Heart left ventricle (tissue), 16 donors: ENCODE data around the gene WRAP53. TPM values are rescaled to one million over a fixed set of nuclear protein-coding genes. Genes with fewer than 3 reads are reported as not detected.

Experiments
- ATAC-seq, 4 donors: fragments of 200-7000 bp; cut with Tn5 transposase; one replicate each; pipeline ENCODE4 v1.9.1; 2020 to 2022; ENCODE audit warnings: moderate library complexity in 4 of 4, mild to moderate bottlenecking in 3 of 4, moderate number of reproducible peaks in 1 of 4
- DNase-seq, 5 donors: peaks; one replicate each; pipeline ENCODE4 v3.0.0-alpha.2; 2020
- H3K27ac ChIP-seq, 12 donors: fragments of 200-600 bp; sonication (generic) in 4 of 12; one replicate each; pipeline versions ENCODE4 v1.5.0 to v1.8.0; 2016 to 2022; ENCODE audit warnings: mild to moderate bottlenecking in 2 of 12
- H3K27me3 ChIP-seq, 9 donors: fragments of 200-600 bp; sonication (generic) in 2 of 9; one replicate each; pipeline versions ENCODE4 v1.5.1 to v1.8.0; 2016 to 2022; ENCODE audit warnings: mild to moderate bottlenecking in 3 of 9
- H3K36me3 ChIP-seq, 9 donors: fragments of 200-600 bp; sonication (generic) in 2 of 9; one replicate each; pipeline versions ENCODE4 v1.5.0 to v1.8.0; 2018 to 2022; ENCODE audit warnings: mild to moderate bottlenecking in 2 of 9
- H3K4me1 ChIP-seq, 12 donors: fragments of 200-600 bp; sonication (generic) in 4 of 12; one replicate each; pipeline versions ENCODE4 v1.5.0 to v1.8.0; 2016 to 2022; ENCODE audit warnings: mild to moderate bottlenecking in 3 of 12
- H3K4me3 ChIP-seq, 12 donors: fragments of 200-600 bp; sonication (generic) in 4 of 12; one replicate each; pipeline versions ENCODE4 v1.5.0 to v1.8.0; 2017 to 2022; ENCODE audit warnings: mild to moderate bottlenecking in 9 of 12, moderate library complexity in 4 of 12
- H3K9me3 ChIP-seq, 12 donors: fragments of 200-600 bp; sonication (generic) in 4 of 12; one replicate each; pipeline versions ENCODE4 v1.5.0 to v1.8.0; 2016 to 2022; ENCODE audit warnings: mild to moderate bottlenecking in 1 of 12
- POLR2A ChIP-seq, 2 donors: fragments of 450-650 bp; IDR thresholded peaks; one replicate each; pipeline ENCODE4 v1.6.1; 2017; ENCODE audit warnings: antibody characterized with exemption in 2 of 2, mild to moderate bottlenecking in 2 of 2, moderate library complexity in 2 of 2
- WGBS, 4 donors: extraction: QIAGEN DNeasy Blood & Tissue Kit in 2 of 4; methylation state at CpG; one replicate each; pipeline versions ENCODE4 v1.1.5 to v1.1.7; 2013 to 2018; 5-methylcytosine and 5-hydroxymethylcytosine counted together
- intact Hi-C, 10 donors: fragments of 100-400 bp; cut with DNase I; formaldehyde crosslinking; loops; one replicate each; pipeline versions ENCODE4 v1.11.1 to v1.14.2; 2022
- polyA plus RNA-seq, 2 donors: library from polyadenylated mRNA; stranded (reverse); fragments of 200-250 nt; gene quantifications; one replicate each; pipeline ENCODE4 v1.2.3, GENCODE V29; 2013
- total RNA-seq, 9 donors: library from RNA; depleted of rRNA in 2 of 9; stranded (reverse); fragments of >200 nt in 2 of 9; fragmentation: NEBNext Ultra II Directional in 3 of 9; extraction: Animal tissue kit (Norgen Biotek cat#: 25700) in 3 of 9; gene quantifications; one replicate each; pipeline versions ENCODE4 v1.1.0 to v1.2.4, GENCODE V29; 2016 to 2023
- TF ChIP-seq, protein P1 (sequence below), 12 donors: fragments of 200-600 bp; sonication (generic) in 4 of 12; IDR thresholded peaks; one replicate each; pipeline versions ENCODE4 v1.5.0 to v1.8.0; 2018 to 2022; ENCODE audit warnings: antibody characterized with exemption in 12 of 12, mild to moderate bottlenecking in 5 of 12
- donor health status: ischemic (EF 13 %, LVEDD 7.1; RV severe dilation, severe dysfunction).
- donor health status: healthy with polysubstance abuse.
- donor health status: DM: no; HTN: yes; CAD: no.
- donor health status: DM: no; HTN: no; CAD: no.
- donor health status: ischemic (EF 25% LVEDD 6.9; RV normal size, moderate dysfunction).
- donor health status: ischemic (EF 25% LVEDD 5.7; RV mildly dilated, moderate dysfunction).
- donor health status: healthy.
- donor health status: DM: yes; HTN: yes; CAD: no.
- donor health status: ischemic (EF 35%, LVEDD 5.7; RV mildly dilated, moderate dysfunction).
- donor health status: nonischemic (EF 11% LVEDD 7.7; RV severe dilation, severe dysfunction).
- donor health status: DM: yes; HTN: yes; CAD: no.
- donor health status: PGD.
- donor health status: ischemic (EF 29% LVEDD 5.4; RV normal size, mild dysfunction).
- donor health status: nonischemic (EF 23%, LVEDD 6.1; RV moderate dilation, normal function).

The WRAP53 gene
- total and polyA plus RNA-seq, 11 donors, result 3.7 to 12.0 (median 5.0) TPM

DNA sequence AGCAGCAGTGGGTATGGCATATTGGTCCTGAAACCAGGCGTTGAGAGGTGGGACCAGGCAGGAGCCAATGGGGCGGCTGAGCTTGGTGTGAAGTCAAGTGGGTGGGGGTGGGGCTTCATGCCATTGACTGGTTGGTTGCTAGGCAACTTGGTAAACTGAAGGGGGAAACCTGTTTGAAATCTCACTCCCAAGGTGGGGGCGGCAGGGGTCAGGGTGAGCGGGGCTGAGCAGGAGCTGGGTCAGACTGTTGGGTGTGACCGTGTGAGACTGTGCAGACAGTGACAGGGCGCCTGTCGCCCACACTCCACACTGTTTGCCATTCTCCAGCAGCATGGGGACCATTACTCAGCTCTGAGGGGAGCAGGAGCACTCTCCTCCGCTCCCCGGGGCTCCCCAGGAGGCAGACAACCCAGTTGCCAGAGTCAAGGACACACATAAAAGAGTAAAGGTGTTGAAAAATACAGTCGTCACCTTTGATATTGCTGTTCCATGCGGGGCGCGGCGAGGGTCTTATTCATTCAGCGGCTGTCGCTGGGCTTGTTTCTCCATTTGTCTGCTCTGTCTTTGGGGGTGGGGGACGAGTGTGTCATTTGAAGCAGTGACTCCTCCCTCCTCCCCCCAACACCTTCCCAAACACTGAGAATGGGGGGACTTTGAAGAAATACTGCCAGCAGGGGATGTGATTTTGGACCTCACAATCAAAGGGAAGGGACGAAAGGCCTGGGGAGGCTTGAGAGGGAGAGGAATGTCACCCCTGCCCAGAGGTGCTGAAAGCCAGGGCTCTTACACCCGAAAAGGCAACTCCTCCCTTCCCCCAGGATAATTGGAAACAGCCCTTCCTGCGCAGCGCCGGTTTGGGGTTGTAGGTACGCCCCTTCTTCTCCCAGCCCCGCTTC lies 15.6 kb downstream of the WRAP53 start:
- peak overlapping the region in 3 of 12 donors; percentile 14 to 28 (median 15) for H3K4me3 ChIP-seq
- peaks cover 0 to 21% (median 13%) of the 10 kb centered on the region in 9 donors for H3K36me3 ChIP-seq
- peaks cover 5 to 29% (median 15%) of the 10 kb centered on the region in 12 donors for H3K4me1 ChIP-seq
- no peaks in the 10 kb centered on the region for H3K9me3 ChIP-seq
- peaks cover 13 to 40% (median 25%) of the 10 kb centered on the region in 9 donors for H3K27me3 ChIP-seq
- WGBS, 4 donors, result 25 to 38% (median 29%) methylated on average over 21 to 24 of the region's 24 CpGs
- intact Hi-C loops, result no loop called here
- TF ChIP-seq, protein P1, sequence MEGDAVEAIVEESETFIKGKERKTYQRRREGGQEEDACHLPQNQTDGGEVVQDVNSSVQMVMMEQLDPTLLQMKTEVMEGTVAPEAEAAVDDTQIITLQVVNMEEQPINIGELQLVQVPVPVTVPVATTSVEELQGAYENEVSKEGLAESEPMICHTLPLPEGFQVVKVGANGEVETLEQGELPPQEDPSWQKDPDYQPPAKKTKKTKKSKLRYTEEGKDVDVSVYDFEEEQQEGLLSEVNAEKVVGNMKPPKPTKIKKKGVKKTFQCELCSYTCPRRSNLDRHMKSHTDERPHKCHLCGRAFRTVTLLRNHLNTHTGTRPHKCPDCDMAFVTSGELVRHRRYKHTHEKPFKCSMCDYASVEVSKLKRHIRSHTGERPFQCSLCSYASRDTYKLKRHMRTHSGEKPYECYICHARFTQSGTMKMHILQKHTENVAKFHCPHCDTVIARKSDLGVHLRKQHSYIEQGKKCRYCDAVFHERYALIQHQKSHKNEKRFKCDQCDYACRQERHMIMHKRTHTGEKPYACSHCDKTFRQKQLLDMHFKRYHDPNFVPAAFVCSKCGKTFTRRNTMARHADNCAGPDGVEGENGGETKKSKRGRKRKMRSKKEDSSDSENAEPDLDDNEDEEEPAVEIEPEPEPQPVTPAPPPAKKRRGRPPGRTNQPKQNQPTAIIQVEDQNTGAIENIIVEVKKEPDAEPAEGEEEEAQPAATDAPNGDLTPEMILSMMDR (IDR thresholded peaks at IDR 0.05), result no peak
- no peak for TF ChIP-seq POLR2A (IDR thresholded peaks at IDR 0.05)
- peak in 3 of 4 donors; percentile 62 to 79 (median 79) for ATAC-seq
- H3K27ac ChIP-seq, result no peak overlapping the region
- peak in 3 of 5 donors; percentile 30 to 51 (median 34) for DNase-seq

DNA sequence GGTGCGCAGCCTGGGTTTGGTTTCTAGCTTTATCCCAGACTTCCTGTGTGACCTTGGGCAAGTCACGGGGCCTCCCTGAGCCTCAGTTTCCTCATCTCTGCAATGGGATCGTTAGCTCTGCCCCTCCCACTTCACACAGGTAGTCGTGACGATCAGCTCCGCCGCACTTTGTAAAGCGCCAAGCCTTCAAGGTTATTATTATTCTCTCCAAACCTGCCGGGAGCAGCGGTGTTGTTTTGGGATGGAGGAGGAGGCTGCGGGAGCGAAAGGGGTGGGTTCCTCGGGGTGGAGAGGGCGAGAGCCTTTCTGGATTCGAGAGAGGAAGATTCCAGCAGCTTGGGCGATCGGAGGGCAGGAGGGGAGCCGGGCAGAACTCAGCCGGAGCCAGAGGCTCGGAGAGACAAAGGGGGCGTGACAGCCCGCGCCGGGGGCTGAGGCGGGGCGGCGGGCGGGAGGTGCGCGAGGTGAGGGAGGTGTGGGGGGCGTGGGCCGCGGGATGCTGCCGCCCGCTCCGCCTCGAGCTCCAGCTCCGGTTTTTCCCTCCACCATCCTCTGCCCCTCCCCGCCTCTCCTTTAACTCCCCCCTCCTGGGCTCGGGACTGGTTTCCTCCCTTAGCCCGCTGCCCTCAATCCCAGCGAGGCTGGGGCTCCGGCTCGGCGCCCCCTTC lies 16.5 kb downstream of the WRAP53 start, which contains the start of gene EFNB3:
TSS of gene EFNB3 (plus strand) at position 602 of the 668 bp plus-strand sequence. CDS start 397 bp downstream, outside the sequence.
- H3K4me1 ChIP-seq, result peaks cover 5 to 29% (median 15%) of the 10 kb centered on the region in 12 donors
- WGBS, 4 donors, result 1 to 4% (median 2%) methylated on average over 24 to 45 of the region's 45 CpGs
- peak in 1 of 4 donors; percentile 7 for ATAC-seq
- intact Hi-C loops, result no loop called here
- TF ChIP-seq POLR2A (IDR thresholded peaks at IDR 0.05), result no peak
- TF ChIP-seq, protein P1 (IDR thresholded peaks at IDR 0.05), result no peak
- peak in 1 of 5 donors; percentile 10 for DNase-seq
- H3K4me3 ChIP-seq, result peak within 1 kb of the TSS; percentile 7 to 54 (median 46)
- peaks cover 0 to 21% (median 13%) of the 10 kb centered on the region in 9 donors for H3K36me3 ChIP-seq
- H3K27ac ChIP-seq, result no peak within 1 kb of the TSS
- no peaks in the 10 kb centered on the region for H3K9me3 ChIP-seq
- H3K27me3 ChIP-seq, result peaks cover 13 to 41% (median 25%) of the 10 kb centered on the region in 9 donors

DNA sequence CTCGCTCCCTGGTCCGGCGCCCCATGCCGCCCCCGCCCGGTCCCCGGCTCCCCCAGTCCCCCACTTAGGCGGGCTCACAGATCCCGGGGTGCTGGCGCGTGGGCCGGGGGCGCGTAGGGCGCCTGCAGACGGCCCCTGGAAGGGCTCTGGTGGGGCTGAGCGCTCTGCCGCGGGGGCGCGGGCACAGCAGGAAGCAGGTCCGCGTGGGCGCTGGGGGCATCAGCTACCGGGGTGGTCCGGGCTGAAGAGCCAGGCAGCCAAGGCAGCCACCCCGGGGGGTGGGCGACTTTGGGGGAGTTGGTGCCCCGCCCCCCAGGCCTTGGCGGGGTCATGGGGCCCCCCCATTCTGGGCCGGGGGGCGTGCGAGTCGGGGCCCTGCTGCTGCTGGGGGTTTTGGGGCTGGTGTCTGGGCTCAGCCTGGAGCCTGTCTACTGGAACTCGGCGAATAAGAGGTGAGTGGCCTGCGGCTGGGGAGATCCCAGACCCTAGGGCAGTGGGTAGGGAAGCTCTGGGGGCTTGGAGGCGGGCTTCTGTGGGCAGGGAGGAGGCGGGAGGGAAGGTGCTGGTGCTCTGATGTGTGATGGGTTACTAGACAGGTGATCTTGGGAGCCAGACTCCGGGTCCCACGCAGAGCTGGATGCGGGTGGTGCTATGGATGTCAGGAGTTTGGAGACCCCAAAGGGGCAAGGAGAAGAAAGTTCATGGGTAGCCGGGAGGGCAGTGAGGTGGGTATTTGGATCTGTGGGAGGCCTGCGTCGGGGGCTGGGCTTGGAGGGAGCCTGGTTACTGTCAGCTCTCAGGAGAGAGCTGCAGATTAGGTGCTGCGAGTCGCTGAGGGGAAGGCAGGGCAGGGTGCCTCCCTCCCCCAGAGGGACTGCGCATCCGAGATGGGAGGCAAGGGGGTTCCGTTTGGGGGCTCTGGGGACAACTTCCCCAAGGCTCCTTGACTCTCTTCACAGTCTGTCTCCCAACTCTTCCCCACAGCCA lies 17.3 kb downstream of the WRAP53 start:
- 3 to 10% (median 6%) methylated on average over 22 to 50 of the region's 50 CpGs for WGBS, 4 donors
- peak overlapping the region; percentile 7 to 54 (median 46) for H3K4me3 ChIP-seq
- ATAC-seq (peak in 2 of 4 donors; percentile 8 to 31), DNase-seq (peak in 1 of 5 donors; percentile 21)
- no peak overlapping the region for H3K27ac ChIP-seq
- TF ChIP-seq POLR2A (IDR thresholded peaks at IDR 0.05), result no peak
- TF ChIP-seq, protein P1 (IDR thresholded peaks at IDR 0.05), result no peak
- intact Hi-C loops, result no loop called here
- H3K36me3 ChIP-seq, result peaks cover 0 to 19% (median 13%) of the 10 kb centered on the region in 9 donors
- peaks cover 13 to 47% (median 30%) of the 10 kb centered on the region in 9 donors for H3K27me3 ChIP-seq
- peaks cover 5 to 29% (median 16%) of the 10 kb centered on the region in 12 donors for H3K4me1 ChIP-seq
- no peaks in the 10 kb centered on the region for H3K9me3 ChIP-seq
